ENCODE measurements around the gene LRRC74A.

The LRRC74A gene

DNA sequence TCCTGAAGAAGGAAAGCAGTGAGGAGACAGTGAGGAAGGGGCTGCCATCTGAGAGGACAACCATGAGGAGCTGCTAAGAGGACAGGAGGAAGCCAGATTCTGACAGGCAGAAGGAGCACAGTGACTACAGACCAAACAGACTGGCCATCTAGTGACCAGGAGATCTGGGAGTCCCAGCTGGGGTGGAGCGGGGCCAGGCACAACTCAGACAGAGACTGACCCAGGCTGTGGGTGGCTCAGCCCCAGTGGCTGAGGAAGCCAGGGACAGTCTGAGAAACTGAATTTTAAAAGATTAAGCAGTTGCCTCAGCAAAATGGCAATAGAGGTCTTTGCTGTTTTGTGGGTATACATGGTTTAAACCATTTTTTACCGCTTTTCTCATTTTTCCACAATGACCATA lies 28.9 kb downstream of the LRRC74A start:
- DNase-seq = no peak

DNA sequence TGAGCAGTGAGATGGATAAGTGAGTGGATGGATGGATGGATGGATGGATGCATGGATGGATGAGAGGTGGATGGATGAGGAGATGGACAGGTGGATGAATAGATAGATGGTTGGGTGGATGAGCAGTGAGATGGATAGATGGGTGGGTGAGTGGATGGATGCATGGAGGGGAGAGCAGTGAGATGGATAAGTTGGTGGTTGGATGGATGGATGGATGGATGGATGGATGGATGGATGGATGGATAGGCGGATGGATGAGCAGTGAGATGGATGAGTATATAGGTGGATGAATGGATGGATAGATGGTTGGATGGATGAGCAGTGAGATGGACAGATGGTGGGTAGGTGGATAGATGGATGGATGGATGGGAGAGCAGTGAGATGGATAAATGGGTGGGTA lies 30.6 kb downstream of the LRRC74A start:
- DNase-seq = no peak

DNA sequence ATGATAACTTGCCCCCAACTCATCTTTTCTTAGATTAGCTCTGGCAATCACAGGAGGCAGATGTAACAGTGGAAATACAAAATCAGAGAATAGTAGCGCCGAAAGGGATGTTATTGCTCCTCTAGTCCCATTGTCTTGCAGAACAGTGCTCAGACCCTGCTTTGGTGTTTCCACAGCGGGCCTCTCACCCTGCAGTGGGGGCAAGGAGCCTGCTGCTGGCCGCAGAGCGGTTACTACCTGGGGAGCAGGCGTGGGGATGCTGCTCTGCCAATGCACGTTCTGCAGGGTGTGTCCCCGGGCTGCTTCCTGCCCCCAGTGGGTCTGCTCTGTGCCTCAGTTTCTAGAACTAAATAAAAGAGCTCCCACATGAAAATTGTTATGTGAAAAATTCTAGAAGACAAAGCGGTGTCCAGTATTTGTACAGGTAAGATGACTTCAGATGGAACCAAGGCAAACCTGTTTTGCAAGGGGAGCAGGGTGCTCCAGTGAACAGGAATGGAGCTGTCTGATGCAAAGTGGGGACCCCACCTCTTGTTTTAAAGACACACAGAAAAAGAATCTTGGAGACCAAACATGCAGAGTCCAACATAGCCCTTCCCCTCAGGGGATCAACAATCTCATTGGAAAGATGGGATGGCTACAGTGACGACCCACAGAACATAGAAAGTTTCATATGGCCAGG lies 35.5 kb downstream of the LRRC74A start:
- DNase-seq = no peak

DNA sequence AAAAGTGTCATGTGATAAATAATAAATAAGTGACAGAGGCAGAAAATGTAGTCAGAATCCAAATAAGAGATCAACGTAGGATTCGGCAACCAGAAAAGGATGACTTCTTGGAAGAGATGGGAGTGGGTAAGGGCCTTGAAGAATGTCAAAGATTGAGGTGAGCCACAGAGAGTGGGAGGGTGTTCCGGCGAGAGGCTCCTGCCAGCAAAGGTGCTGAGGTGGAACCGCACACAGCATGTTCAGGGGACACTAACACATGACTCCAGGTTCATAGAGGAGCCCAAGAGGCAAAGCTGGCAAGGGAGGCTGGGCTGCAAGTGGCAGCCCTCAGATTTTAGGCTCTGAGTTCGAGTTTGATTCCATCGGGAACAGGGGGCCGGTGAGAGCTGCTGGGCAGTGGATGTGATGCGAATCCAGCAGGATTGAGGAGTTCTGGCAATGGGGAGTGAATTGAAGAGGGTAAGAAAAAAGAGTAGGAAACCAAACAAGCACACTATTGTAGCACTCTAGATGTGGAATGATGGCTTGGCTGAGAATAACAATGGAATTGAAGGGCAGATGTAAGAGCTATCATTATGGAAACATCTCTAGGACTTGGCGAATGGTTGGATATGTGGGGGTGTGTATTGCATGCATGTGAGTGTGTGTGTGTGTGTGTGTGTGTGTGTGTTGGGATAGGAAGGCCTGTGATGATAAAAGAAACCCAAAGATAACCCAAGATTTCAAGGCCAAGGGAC lies 36.5 kb downstream of the LRRC74A start:
- DNase-seq = no peak

DNA sequence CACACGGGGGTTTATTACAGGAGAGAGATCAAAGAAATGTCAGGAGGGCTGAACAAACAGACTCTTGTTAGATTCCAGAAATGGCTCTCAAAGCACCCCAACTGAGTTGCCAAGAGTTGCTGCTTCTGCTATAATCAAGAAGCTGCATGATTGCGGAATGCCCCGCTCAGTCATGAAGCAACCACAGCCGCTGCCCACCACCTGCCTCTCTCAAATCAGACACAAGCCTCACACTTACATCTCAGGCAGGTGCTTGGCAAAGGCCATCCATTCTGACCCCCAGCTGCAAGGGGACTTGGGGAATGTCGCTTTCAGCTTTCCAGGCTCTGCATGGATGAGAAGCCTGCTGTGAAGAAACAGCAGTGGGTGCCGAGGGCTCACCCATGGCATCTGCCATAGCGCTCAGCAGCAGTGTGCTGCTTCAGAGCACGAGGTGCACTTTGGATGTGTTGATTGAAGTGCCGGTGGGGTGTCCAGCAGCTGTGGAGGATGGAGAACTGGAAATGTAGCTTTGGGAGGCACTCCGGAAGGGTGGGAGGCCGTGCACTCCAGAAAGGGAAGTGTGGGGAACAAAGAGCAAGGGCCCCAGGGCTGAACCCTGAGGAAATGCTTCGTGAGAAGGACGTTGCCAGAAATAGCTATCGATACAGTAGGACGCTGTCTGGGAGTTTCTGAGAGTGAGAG lies 37.7 kb downstream of the LRRC74A start:
- DNase-seq = peak; percentile 87

DNA sequence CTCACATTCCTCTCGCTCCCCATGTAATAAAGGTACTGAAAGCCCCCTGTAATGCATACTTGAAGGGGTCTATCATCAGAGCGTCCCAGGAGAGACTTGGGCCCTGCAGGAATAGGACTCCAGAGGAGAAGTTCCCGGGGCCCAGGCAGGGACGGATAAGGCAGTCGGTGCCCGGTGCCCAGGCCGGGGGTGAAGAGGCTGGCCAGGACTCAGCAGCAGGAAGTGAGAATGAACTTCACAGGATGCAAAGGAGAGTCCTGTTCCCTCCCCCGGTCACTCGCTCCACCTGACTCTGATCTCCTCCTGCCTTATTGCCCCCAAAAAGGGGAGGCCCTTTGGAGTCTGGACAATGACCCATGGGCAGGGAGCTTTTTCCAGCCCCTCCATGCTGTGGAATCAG lies 40.2 kb downstream of the LRRC74A start:
- no peak for DNase-seq

DNA sequence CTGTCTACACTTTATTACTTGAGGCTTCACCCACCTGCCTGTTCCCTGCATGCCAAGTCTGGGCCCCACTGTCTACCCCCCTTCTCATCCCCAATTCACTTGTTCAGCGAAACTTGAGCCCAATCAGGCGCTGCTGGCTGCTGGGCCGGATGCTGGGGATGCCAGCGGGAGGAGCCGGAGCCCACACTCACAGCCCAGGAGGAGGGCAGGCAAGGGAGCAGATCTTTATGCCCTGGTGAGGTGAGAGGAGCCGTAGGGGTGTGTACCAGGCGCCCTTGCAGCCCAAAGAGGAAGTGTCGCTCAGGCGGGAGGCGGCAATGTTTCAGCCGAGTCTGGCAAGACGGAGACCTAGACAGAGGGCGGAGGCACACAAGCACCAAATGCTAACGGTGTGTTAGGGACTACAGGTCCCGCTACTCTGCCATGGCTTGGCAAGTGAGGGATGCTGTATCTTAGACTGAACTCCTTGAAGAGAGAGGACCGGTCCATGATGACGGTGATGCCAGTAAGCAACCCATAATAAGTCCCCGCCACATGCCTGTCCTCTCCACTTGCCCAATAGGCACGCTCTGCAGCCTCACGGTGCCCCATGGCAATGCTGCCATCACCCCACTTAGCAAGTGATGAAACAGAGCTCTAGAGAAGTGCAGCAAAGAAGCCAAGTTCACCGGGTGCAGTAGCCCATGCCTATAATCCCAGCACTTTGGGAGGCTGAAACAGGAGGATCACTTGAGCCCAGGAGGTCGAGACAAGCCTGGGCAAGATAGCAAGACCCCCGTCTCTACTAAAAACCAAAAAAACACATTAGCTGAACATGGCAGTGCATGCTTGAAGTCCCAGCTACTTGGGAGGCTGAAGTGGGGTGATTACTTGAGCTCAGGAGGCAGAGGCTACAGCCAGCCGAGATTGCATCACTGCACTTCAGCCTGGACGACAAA lies 41.6 kb downstream of the LRRC74A start:
- no peak for DNase-seq

DNA sequence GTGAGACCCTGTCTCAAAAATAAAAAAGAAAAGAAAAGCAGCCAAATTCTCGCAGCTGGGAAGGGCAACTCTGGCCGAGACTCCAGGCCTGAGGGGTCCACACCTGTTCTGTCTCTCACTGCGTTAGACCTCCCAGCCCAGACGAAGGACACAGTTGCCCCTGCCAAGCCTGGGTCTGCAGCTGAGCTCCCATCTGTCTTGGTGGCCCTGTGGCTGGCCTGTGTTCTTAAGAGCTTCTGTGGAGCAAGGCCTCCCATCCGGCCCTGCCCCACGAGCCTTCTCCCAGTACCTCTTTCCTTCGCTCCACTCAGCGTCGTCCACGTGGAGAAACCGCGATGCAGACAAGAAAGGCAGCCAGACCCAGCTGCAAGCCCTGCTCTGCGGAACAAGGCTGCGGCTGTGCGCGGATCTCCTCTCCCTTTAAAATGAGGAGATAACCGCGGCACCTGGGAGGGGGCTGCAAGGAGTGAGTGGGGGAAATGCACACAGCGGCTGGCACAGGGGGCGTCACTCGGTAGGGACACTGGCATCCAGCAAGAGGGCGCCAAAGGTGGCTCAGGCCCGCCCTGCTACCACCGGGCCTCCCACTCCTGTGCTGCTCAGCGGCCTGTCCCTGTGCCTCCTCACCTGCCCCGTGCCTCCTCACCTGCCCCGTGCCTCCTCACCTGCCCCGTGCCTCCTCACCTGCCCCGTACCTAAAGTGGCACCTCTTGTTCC lies 42.4 kb downstream of the LRRC74A start:
- DNase-seq = no peak

DNA sequence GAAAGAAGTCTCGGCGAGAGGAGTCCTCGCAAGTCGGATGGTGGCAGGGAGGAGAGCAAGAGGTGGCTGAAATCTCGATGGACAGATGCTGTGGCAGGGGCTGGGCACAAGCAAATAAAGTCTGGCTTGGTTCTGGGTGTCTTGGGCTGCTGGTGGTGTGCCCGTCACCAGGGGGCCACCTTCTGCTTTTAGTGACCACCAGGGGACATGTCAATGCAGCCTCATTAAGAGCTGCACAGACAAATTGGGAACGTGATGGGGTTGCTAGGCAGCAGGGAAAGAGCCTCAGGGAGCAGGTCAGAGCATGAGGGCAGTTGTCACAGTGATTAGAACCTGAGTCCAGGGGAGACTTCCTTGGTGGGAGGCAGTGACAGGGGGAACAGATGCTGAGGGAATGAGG lies 44.0 kb downstream of the LRRC74A start:
- no peak for DNase-seq

DNA sequence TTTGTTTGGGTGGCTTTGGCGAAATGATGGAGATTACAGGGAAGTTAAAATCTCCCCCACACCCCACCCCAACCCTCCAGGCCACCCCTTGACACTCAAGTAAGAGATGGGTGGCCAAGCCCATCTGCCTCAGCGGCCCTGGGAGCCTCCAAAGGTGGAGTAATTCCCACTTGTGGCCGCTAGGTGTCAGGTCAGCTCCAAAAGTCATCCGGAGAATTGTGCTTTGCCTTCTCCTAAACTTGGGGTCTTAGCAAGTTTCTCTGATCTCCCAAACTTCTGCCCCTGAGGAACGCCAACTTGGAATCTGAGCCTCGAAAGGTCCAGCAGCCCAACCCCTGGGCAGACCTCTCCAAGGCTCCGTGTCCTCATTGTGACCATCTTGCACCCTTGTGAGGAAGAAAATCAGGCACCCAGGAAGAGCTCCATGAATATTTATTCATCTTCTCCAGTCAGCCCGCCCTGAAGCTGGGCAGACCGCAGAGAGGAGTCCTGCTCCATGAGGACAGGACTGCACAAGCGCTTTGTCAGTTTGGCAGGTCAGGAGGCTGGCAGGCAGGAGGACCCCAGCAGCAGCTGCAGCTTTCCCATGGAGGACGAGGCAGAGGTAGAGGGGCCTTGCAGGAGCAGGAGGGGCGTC lies 46.7 kb downstream of the LRRC74A start:
- DNase-seq = peak; percentile 46

DNA sequence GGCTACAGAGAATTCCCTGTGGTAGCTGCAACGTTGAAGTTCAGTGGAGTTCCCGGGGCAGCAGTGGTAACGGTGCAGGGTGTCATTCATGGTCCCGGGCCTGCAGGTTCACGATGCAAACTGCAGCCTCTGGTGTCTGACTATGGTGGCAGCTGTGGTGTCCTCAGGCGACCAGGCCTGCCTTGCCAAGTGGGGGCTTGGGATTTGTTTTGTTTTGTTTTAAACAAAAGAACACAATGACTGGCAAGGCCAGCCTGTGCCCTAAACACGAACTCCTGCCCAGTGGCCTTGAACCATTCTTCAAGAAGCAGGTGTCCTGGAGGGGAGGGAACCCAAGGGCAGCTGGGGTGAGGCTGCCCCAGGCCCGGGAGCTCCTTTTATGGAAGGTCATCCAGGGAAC lies 48.5 kb downstream of the LRRC74A start:
- no peak for DNase-seq

DNA sequence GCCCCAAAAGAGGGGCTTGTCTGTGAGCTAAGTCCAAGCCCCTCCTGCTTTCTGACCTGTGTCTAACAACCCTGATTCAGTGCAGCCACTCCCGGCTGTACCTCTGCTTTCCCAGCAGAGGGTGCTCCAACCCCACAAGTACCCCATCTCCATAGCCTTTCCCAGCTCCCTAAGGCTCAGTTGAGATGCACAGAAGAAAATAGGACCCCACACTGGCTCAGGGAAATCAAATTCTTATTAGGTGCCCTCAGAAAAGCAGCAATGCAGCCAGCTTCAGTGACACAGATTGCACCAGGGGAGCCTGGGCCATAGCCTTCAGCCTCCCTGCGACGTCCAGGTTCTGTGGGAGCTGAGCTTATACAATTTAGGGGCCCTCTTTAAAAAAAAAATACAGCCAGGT lies 49.9 kb downstream of the LRRC74A start:
- peak; percentile 68 for DNase-seq

DNA sequence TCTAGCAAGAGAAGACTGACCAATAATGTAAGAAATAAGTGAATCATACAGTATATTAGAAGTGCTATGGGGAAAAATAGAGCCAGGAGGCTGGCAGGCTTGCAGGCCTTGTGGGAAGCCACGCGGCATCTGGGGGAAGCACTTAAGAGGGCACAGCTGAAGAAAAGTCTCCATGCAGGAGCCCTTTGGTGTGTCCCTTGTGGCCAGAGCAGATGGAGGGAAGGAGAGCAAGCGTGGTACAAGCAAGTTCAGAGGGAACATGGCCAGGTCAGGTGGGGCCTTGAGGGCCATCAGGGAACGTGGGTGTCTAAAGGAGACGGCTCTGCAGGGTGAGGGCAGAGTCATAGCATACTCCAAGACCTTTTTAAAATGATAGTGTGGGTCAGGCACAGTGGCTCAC lies 51.7 kb downstream of the LRRC74A start:
- no peak for DNase-seq

DNA sequence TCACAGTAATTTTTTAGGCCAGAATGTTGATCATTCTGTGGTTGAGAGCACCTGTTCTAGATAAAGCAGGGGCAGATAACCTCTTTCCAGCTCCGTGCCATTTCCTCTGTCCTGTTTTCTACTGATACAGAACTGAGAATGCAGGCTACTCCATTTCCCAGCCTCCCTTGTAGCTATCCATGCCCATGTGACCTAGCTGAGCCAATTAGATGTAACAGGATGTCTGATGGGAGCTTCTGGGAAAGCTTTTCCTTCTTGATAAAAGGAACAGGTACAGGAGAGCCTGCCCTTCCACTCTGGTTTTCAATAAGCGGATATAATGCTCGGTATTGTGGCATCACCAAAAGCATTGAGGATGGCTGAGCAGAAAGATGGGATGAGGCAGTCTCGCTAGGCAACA lies 54.2 kb downstream of the LRRC74A start:
- DNase-seq = no peak

DNA sequence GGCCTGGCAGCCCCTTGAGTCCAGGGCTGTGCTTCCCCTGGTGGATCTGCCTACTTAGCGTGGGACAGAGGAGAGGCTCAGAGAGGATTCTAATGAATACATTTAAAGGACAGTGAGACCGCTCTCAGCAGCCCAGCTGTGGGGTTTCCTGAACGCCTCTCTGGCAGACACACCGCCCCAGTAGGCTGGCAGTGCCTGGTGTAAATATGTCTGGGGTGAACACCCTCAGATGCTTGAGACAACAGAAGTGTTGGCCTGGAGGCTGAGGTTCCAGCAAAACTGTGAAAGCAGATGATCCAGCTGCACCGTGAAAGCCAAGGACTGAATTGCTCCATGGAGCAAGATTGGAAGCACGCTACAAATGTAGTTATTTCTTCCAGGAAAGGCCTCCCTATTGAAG lies 55.1 kb downstream of the LRRC74A start:
- DNase-seq = no peak

DNA sequence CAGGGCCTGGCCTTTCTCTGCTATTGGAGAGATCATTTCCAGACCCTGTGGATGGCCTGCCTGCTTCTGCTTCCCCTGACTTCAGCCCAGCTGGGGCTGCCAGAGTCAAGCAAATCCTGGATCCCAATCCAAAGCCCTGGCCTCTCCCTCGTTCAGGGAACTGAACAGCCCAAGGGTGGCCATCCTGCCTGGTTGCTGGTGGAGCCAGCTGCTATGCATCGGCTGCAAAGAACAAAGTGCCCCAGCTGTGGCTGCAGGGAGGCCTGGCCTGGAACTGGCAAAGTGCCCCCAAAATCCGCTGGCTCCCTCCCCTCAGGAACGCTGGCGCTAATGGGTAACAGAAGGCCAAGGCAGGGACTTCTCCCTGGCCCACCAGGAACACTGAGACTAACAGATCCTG lies 56.4 kb downstream of the LRRC74A start:
- peak; percentile 24 for DNase-seq

DNA sequence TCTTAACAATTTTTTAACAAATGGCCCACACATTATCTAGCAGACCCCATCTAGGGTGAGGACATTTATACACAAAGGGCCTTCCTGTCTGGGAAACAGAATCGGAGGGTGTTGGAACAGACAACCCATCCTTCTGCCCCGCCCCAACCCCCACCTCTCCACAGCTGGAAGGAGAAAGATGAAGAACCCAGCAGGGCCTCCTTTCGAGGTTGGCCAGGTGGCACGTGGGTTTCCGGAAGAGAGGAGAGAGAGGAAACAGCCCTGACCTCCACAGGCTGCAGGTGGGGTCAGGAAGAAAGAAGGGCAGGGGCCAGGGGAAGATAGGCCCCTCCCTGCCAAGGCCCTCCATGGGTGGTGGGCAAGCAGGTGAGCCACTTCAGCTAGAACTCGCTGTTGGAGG lies 57.2 kb downstream of the LRRC74A start:
- no peak for DNase-seq

DNA sequence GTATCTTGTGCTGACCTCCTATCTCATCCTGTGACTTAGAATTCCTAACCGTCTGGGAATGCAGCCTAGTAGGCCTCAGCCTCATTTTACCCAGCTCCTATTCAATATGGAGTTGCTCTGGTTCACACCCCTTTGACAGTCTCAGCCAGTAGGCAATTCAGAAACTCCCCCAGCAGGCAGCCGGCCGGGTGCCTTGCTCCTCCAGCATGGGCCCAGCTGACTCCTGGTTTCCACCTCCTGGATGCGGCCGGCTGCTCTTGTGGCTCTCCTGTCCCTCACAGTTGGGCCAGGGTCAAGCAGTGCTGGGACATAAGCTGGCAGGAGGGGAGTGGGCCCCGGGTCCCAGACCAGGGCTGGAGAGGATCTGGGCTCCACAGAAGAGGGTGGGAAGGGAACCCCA lies 58.2 kb downstream of the LRRC74A start:
- DNase-seq = no peak

DNA sequence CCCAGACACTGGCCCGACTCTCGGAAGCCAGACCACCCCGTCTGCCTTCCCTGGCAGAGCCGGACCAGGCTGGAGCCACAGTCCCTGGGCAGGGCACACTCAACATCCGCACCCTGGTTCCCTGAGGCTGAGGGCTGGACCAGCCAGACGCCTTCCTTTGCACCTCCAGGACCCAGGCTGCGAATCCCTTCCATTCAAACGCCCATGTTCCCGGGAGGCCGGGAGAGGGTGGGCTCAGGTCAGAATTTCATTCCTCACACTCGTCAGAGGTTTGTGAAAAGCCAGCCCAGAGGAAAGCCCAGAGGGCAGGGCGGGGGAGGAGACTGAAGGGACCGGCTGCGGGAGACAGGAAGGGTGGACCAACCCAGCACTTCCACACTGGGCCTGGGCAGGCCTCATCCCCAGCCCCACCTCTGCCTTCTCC lies 58.7 kb downstream of the LRRC74A start:
- no peak for DNase-seq

DNA sequence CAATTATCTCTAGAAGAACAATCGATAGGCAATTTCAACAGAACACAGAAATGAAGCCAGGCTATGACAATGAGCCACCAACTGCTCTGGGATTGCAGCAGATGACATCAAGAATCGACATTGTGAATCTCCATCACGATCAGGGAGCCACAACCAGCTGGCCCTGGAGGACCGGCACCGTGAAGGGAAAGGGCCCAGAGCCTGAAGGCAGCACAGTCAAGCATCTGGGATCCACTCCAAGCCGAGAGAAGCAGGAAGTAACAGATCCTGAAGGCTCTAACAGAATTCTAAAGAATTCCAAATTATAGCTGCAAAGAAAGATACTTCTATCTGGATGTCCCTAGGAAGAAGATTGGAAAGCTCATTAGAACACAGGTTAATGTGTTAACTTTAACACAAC lies 61.0 kb downstream of the LRRC74A start:
- DNase-seq = no peak

DNA sequence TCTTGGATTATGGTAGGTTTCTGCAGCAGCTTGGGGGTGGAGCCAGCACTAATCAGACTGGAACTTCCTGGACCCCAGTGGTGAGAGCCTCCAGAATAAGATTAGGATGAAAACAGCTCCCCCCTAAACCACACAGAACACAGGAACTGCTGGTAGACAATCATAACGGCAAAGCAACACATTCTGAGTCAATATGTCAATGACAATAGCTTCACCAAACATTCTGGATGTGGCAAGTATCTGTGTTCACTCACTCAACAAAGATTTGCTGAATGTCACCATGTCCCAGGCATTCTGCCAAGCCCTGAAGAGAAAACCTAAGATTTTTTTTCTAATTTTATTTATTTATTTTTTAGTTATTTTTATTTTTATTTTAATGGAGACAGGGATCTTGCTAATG lies 65.2 kb downstream of the LRRC74A start:
- DNase-seq = no peak

DNA sequence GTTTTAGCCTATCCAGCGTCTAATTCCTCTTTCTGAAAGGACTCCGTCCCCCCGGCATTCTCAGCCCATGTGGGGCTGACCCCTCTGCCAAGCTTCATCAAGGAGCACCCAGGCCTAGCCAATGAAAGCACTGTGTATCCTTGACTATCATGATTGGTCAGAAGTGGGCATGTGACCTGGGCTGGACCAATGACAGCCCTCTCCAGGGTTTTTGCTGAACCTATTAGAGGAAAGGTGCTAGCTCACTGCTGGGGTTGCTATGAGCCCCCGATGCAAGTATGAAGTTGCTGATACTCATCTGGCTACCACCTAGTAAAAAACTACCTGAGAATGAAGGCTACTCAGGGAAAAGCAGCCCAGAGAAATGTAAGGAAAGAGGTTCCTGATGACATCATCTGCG lies 68.1 kb downstream of the LRRC74A start:
- DNase-seq = no peak

Measured in NCI-H345 (cell line).